ENCODE results near the gene LRRC1. TPM values are rescaled to one million over a fixed set of nuclear protein-coding genes. Genes with fewer than 3 reads are reported as not detected.

Gene LRRC1
- total RNA-seq, 1 donor from 2014 or later: 14.3 TPM

DNA sequence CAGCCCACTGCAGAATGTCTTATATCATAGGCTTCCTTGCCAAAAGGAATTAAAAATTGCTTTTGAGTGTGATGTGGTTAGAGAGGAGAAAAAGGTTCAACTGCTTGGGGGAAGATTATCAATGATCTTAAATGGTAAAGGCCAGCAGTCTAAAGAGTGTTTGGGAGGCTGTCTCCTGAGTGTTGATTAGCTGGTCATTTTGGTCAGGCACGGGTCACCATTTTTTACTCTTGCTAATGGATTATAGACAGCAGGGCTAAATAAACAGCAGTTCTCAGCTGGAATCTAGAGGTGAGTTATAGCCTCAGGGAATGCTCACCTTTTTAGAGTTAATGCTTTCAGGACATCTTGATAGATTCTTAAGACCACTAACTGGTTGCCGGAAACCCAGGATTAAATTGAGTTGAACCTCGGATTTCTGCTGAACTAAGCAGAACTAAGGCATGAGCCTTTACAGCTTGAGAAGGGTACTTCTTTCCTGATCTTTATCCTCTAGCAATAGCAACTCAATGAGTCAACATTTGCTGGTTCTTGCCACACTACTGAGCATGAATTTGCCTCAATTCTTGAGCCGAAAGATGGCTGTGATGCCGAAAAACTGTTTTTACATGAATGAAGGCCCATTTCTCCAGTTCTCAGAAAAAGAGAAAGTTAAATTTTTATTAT lies 120.4 kb downstream of the LRRC1 start:
- DNase-seq (ENCODE audit: low read depth) (peak; percentile 45), FAIRE-seq (no peak)
- Histone ChIP-seq H3K4me3 (ENCODE audit: insufficient read depth, low read depth, low read length) (no peak overlapping the region), H4K20me1 (ENCODE audit: insufficient read depth, low read length) (no peaks in the 10 kb centered on the region), H3K27ac (ENCODE audit: low read depth, low read length) (no peak overlapping the region), H3K79me2 (ENCODE audit: insufficient read depth, low read length) (no peaks in the 10 kb centered on the region), H3K36me3 (ENCODE audit: insufficient read depth, low read length) (no peaks in the 10 kb centered on the region), H3K4me2 (ENCODE audit: low read length) (no peak overlapping the region), H3K27me3 (ENCODE audit: insufficient read depth, low read length) (no peaks in the 10 kb centered on the region), H3K9ac (ENCODE audit: low read length) (no peak overlapping the region), H2AFZ (ENCODE audit: low read depth, low read length) (no peak overlapping the region), H3K9me3 (ENCODE audit: insufficient read depth, low read depth, low read length) (no peaks in the 10 kb centered on the region), H3K4me1 (ENCODE audit: insufficient read depth, low read length) (no peaks in the 10 kb centered on the region)
- no peak overlapping the region for H3K4me3 Mint-ChIP-seq (ENCODE audit: unreplicated experiment)
- peaks cover 21% of the 10 kb centered on the region for H3K4me1 Mint-ChIP-seq (ENCODE audit: low read depth, unreplicated experiment)
- H3K27ac Mint-ChIP-seq (ENCODE audit: unreplicated experiment): no peak overlapping the region
- no peaks in the 10 kb centered on the region for H3K9me3 Mint-ChIP-seq (ENCODE audit: unreplicated experiment)
- H3K27me3 Mint-ChIP-seq (ENCODE audit: low read depth, unreplicated experiment): no peaks in the 10 kb centered on the region
- no peak for TF ChIP-seq EZH2 (IDR thresholded peaks at IDR 0.05; ENCODE audit: insufficient read depth, low read length)
- TF ChIP-seq CTCF (IDR thresholded peaks at IDR 0.05; ENCODE audit: insufficient read depth, low read depth, low read length): no peak
- peaks cover 6% of the 10 kb centered on the region for H3K36me3 Mint-ChIP-seq (ENCODE audit: low read depth, unreplicated experiment)

- Histone ChIP-seq H3K9ac (ENCODE audit: low read length) (no peak overlapping the region), H3K4me1 (ENCODE audit: insufficient read depth, low read length) (no peaks in the 10 kb centered on the region)
- no peak for FAIRE-seq
These were observed 122.1 kb downstream of the LRRC1 start for GRCh38 chr6:53916804-53917463.

More at GRCh38 chr6:53916804-53917463, 122.1 kb downstream of the LRRC1 start:
- Histone ChIP-seq H3K4me2 (ENCODE audit: low read length) (no peak overlapping the region), H3K27me3 (ENCODE audit: insufficient read depth, low read length) (no peaks in the 10 kb centered on the region), H3K4me3 (ENCODE audit: insufficient read depth, low read depth, low read length) (no peak overlapping the region), H2AFZ (ENCODE audit: low read depth, low read length) (no peak overlapping the region), H3K27ac (ENCODE audit: low read depth, low read length) (no peak overlapping the region), H3K9me3 (ENCODE audit: insufficient read depth, low read depth, low read length) (no peaks in the 10 kb centered on the region), H3K79me2 (ENCODE audit: insufficient read depth, low read length) (no peaks in the 10 kb centered on the region), H4K20me1 (ENCODE audit: insufficient read depth, low read length) (no peaks in the 10 kb centered on the region), H3K36me3 (ENCODE audit: insufficient read depth, low read length) (no peaks in the 10 kb centered on the region)
- Mint-ChIP-seq H3K4me3 (ENCODE audit: unreplicated experiment) (no peak overlapping the region), H3K36me3 (ENCODE audit: low read depth, unreplicated experiment) (peaks cover 16% of the 10 kb centered on the region), H3K4me1 (ENCODE audit: low read depth, unreplicated experiment) (peaks cover 21% of the 10 kb centered on the region), H3K9me3 (ENCODE audit: unreplicated experiment) (no peaks in the 10 kb centered on the region), H3K27ac (ENCODE audit: unreplicated experiment) (no peak overlapping the region), H3K27me3 (ENCODE audit: low read depth, unreplicated experiment) (no peaks in the 10 kb centered on the region)
- no peak for DNase-seq (ENCODE audit: low read depth)
- no peak for TF ChIP-seq EZH2 (IDR thresholded peaks at IDR 0.05; ENCODE audit: insufficient read depth, low read length)
- no peak for TF ChIP-seq CTCF (IDR thresholded peaks at IDR 0.05; ENCODE audit: insufficient read depth, low read depth, low read length)

Data from astrocyte (in vitro differentiated cells and primary cell).